OCI-LY1 (cell line): ENCODE data around the gene COPRS.

Experiments used
- CTCF ChIP-seq: fragments of 200-600 bp; sonication (generic), shearing (Covaris generic); IDR thresholded peaks from 2 replicates; pipeline ENCODE4 v1.5.1; 2017; ENCODE audit warnings: mild to moderate bottlenecking, antibody characterized with exemption, low read length, moderate library complexity, mixed read lengths
- EZH2 ChIP-seq: fragments of 200-600 bp; sonication (generic), shearing (Covaris generic); IDR thresholded peaks from 2 replicates; pipeline ENCODE4 v1.8.0; 2017; ENCODE audit warnings: borderline replicate concordance, mixed run types, mild to moderate bottlenecking, antibody characterized with exemption, low read length, moderate library complexity, mixed read lengths

GRCh38 chr17:31900877-31901276 is 41.8 kb upstream of the COPRS start:
- TF ChIP-seq CTCF = no peak
- no peak for TF ChIP-seq EZH2
